K562 (cell line): Measurements from ENCODE around the gene MMP28. TPM values are rescaled to one million over a fixed set of nuclear protein-coding genes. Genes with fewer than 3 reads are reported as not detected.

Source experiments
- BACH1 ChIP-seq: fragments of 200-800 bp; sonication (Bioruptor generic); IDR thresholded peaks from 2 replicates; pipeline ENCODE4 v1.6.1; 2016; ENCODE audit warnings: missing genetic modification characterization, missing compliant biosample characterization
- ELF4 ChIP-seq: fragments of 450-650 bp; formaldehyde crosslinking; IDR thresholded peaks from 2 replicates; pipeline ENCODE4 v1.4.0; 2022; ENCODE audit warnings: missing genetic modification characterization
- KLF1 ChIP-seq: fragments of 450-650 bp; IDR thresholded peaks from 2 replicates; pipeline ENCODE4 v1.6.1; 2016; ENCODE audit warnings: missing genetic modification characterization, missing compliant biosample characterization
- MYBL2 ChIP-seq, 2 experiments: fragments of 450-650 bp in 1 of 2; sonication (generic) in 1 of 2; formaldehyde crosslinking in 1 of 2; IDR thresholded peaks; 2 replicates each; pipeline versions ENCODE4 v1.6.1 to v1.8.1; 2017 to 2022; ENCODE audit warnings: borderline replicate concordance in 1 of 2, inconsistent platforms in 1 of 2, low read depth in 1 of 2, mild to moderate bottlenecking in 1 of 2, missing genetic modification reagents in 1 of 2, moderate library complexity in 1 of 2
- PCBP2 ChIP-seq: fragments of 200-400 bp; formaldehyde crosslinking; IDR thresholded peaks from 2 replicates; pipeline ENCODE4 v1.6.1; 2018; ENCODE audit warnings: low read length, low read depth, mild to moderate bottlenecking, moderate library complexity; ENCODE audit not compliant: poor library complexity, severe bottlenecking
- PHB ChIP-seq: fragments of 250-450 bp; sonication (Bioruptor Pico); IDR thresholded peaks from 2 replicates; pipeline ENCODE4 v1.5.0; 2021
- PTRF ChIP-seq: fragments of 450-650 bp; IDR thresholded peaks from 2 replicates; pipeline ENCODE4 v1.6.1; 2016; ENCODE audit warnings: mild to moderate bottlenecking, missing genetic modification characterization, missing compliant biosample characterization
- RBM22 ChIP-seq: fragments of 200-400 bp; formaldehyde crosslinking; IDR thresholded peaks from 2 replicates; pipeline ENCODE4 v1.6.1; 2018; ENCODE audit warnings: low read length, low read depth; ENCODE audit not compliant: poor library complexity, severe bottlenecking
- SIX5 ChIP-seq, 2 experiments: IDR thresholded peaks; 2 replicates each; pipeline ENCODE4 v1.6.1; 2011; ENCODE audit warnings: low read length in 2 of 2, borderline replicate concordance in 1 of 2, low read depth in 1 of 2, mild to moderate bottlenecking in 1 of 2, moderate library complexity in 1 of 2; ENCODE audit not compliant: insufficient read depth in 1 of 2
- ZKSCAN8 ChIP-seq: fragments of 200-800 bp; sonication (Bioruptor generic); IDR thresholded peaks from 2 replicates; pipeline ENCODE4 v1.6.1; 2016; ENCODE audit warnings: missing genetic modification characterization, missing compliant biosample characterization
- ZNF3 ChIP-seq: fragments of 250-450 bp; sonication (Bioruptor Pico); IDR thresholded peaks from 2 replicates; pipeline ENCODE4 v1.5.0; 2021; ENCODE audit warnings: mild to moderate bottlenecking, moderate library complexity
- ZNF766 ChIP-seq: fragments of 200-800 bp; sonication (Bioruptor generic); conservative IDR thresholded peaks from 2 replicates; pipeline ENCODE4 v1.6.1; 2016; ENCODE audit warnings: missing genetic modification characterization, missing compliant biosample characterization
- ZSCAN29 ChIP-seq: fragments of 450-650 bp; IDR thresholded peaks from 2 replicates; pipeline ENCODE4 v1.6.1; 2017
- polyA plus RNA-seq, 8 experiments: library from polyadenylated mRNA; depleted of rRNA in 4 of 8; stranded (reverse) in 5 of 8; unstranded in 3 of 8; fragments of >200 nt; fragmentation: Nextera tagmentation in 2 of 8; fragmentation: Illumina TruSeq in 1 of 8; extraction: Ambion mirVana in 2 of 8; extraction: Trizol in 1 of 8; gene quantifications; 2 replicates each; pipeline versions ENCODE4 v1.2.1 to v1.2.3, GENCODE V29; 2011 to 2014; ENCODE audit warnings: inconsistent platforms in 1 of 8, missing spikeins in 1 of 8
- total RNA-seq, 7 experiments: library from RNA; depleted of rRNA in 6 of 7; stranded (reverse); fragments of >200 nt in 6 of 7; fragmentation: Illumina TruSeq in 2 of 7; extraction: Trizol in 2 of 7; gene quantifications; 2 replicates each; pipeline versions ENCODE4 v1.2.1 to v1.2.3, GENCODE V29; 2011 to 2021; ENCODE audit warnings: low replicate concordance in 1 of 7
- TF ChIP-seq, protein P1 (sequence below): fragments of 250-450 bp; sonication (Bioruptor Pico); IDR thresholded peaks from 2 replicates; pipeline ENCODE4 v1.9.0; 2021; ENCODE audit warnings: mild to moderate bottlenecking
- TF ChIP-seq, protein P2 (sequence below): sonication (generic); formaldehyde crosslinking; IDR thresholded peaks from 2 replicates; pipeline ENCODE4 v1.8.1; 2023; ENCODE audit warnings: mild to moderate bottlenecking, missing genetic modification reagents
- TF ChIP-seq, protein P3 (sequence below): fragments of 200-800 bp; sonication (Bioruptor generic); IDR thresholded peaks from 2 replicates; pipeline ENCODE4 v1.6.1; 2016; ENCODE audit warnings: missing genetic modification characterization, missing compliant biosample characterization
- TF ChIP-seq, protein P4 (sequence below): fragments of 450-650 bp; IDR thresholded peaks from 2 replicates; pipeline ENCODE4 v1.6.1; 2017; ENCODE audit warnings: mild to moderate bottlenecking, moderate library complexity

MMP28 gene
- total and polyA plus RNA-seq, 9 of the 15 experiments (the other 6 are each of a cell fraction or from before 2014, with no cell fraction given), result not detected

DNA sequence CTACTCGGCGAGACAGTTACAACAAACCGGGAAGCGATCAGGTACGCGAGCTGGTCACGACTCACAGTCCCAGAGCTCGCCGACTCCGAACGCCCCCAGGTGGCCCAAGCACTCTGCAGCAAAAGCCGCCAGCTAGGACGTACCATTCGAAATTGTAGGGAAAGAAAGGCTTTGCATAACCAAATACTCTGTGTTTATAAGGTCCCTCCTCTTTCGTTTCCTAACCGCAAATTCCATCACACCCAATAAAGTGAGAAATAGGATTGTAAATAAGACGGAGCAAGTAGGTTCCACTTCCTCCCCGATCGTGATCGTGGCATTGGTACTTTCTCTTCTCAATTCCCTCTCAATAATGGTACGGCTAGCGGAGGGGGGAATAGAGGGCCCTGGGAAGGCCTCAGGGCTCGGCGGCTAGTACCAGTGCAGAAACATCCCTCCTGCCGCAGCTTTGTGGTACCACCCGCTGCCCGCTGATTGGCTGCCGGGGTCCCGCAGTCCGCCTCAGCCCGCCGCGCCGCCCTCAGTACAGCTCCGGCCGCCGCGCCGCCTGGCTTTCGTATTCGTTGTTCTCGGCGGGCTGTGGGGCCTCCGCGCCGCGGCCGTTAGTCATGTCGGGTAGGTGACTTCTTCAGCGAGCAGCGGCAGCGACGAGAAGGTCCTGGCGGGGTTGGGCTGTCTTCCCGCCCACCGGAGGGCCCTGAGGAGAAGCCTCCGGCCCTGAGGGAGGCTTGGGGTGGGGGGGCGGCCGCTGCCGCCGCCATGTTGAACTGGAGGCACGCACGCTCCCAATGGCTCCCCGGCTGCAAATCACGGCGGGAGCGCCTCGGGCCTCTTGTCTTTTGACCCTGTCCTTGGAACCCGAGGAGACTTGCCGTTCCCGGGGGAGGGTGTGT, 13.8 kb upstream of the MMP28 start, which contains the start of gene TAF15 (continued):
- TF ChIP-seq RBM22 (peak; percentile 71), BACH1 (tag) (no peak), PCBP2 (no peak), PHB (CRISPR knock-in tag) (0 out of 2 replicates have a peak, but pooled peaks have one; percentile 57), ELF4 (CRISPR knock-in tag) (peak; percentile 55; the same call in 1 of the 2 replicates), ZNF766 (no peak), PTRF (tag) (no peak), SIX5 (IDR thresholded peaks at IDR 0.05; ENCODE audit: borderline replicate concordance in 1 of 2, insufficient read depth in 1 of 2, low read depth in 1 of 2, low read length in 2 of 2) (peak; percentile 36 to 50; a peak in 2 of 4 replicates), ZNF3 (no peak), ZSCAN29 (0 out of 2 replicates have a peak, but pooled peaks have one; percentile 29), ZKSCAN8 (no peak), MYBL2 (IDR thresholded peaks at IDR 0.05; ENCODE audit: low read depth) (peak; percentile 44), MYBL2 (CRISPR knock-in tag; IDR thresholded peaks at IDR 0.05; ENCODE audit: borderline replicate concordance) (no peak), KLF1 (tag) (no peak)
- TF ChIP-seq, protein P1, sequence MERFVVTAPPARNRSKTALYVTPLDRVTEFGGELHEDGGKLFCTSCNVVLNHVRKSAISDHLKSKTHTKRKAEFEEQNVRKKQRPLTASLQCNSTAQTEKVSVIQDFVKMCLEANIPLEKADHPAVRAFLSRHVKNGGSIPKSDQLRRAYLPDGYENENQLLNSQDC (CRISPR knock-in tag), result peak; percentile 67; the same call in 1 of the 2 replicates
- TF ChIP-seq, protein P2, sequence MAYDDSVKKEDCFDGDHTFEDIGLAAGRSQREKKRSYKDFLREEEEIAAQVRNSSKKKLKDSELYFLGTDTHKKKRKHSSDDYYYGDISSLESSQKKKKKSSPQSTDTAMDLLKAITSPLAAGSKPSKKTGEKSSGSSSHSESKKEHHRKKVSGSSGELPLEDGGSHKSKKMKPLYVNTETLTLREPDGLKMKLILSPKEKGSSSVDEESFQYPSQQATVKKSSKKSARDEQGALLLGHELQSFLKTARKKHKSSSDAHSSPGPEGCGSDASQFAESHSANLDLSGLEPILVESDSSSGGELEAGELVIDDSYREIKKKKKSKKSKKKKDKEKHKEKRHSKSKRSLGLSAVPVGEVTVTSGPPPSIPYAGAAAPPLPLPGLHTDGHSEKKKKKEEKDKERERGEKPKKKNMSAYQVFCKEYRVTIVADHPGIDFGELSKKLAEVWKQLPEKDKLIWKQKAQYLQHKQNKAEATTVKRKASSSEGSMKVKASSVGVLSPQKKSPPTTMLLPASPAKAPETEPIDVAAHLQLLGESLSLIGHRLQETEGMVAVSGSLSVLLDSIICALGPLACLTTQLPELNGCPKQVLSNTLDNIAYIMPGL (CRISPR knock-in tag), result 0 out of 2 replicates have a peak, but pooled peaks have one; percentile 22
- TF ChIP-seq, protein P3, sequence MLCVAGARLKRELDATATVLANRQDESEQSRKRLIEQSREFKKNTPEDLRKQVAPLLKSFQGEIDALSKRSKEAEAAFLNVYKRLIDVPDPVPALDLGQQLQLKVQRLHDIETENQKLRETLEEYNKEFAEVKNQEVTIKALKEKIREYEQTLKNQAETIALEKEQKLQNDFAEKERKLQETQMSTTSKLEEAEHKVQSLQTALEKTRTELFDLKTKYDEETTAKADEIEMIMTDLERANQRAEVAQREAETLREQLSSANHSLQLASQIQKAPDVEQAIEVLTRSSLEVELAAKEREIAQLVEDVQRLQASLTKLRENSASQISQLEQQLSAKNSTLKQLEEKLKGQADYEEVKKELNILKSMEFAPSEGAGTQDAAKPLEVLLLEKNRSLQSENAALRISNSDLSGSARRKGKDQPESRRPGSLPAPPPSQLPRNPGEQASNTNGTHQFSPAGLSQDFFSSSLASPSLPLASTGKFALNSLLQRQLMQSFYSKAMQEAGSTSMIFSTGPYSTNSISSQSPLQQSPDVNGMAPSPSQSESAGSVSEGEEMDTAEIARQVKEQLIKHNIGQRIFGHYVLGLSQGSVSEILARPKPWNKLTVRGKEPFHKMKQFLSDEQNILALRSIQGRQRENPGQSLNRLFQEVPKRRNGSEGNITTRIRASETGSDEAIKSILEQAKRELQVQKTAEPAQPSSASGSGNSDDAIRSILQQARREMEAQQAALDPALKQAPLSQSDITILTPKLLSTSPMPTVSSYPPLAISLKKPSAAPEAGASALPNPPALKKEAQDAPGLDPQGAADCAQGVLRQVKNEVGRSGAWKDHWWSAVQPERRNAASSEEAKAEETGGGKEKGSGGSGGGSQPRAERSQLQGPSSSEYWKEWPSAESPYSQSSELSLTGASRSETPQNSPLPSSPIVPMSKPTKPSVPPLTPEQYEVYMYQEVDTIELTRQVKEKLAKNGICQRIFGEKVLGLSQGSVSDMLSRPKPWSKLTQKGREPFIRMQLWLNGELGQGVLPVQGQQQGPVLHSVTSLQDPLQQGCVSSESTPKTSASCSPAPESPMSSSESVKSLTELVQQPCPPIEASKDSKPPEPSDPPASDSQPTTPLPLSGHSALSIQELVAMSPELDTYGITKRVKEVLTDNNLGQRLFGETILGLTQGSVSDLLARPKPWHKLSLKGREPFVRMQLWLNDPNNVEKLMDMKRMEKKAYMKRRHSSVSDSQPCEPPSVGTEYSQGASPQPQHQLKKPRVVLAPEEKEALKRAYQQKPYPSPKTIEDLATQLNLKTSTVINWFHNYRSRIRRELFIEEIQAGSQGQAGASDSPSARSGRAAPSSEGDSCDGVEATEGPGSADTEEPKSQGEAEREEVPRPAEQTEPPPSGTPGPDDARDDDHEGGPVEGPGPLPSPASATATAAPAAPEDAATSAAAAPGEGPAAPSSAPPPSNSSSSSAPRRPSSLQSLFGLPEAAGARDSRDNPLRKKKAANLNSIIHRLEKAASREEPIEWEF (CRISPR knock-in tag), result no peak
- TF ChIP-seq, protein P4, sequence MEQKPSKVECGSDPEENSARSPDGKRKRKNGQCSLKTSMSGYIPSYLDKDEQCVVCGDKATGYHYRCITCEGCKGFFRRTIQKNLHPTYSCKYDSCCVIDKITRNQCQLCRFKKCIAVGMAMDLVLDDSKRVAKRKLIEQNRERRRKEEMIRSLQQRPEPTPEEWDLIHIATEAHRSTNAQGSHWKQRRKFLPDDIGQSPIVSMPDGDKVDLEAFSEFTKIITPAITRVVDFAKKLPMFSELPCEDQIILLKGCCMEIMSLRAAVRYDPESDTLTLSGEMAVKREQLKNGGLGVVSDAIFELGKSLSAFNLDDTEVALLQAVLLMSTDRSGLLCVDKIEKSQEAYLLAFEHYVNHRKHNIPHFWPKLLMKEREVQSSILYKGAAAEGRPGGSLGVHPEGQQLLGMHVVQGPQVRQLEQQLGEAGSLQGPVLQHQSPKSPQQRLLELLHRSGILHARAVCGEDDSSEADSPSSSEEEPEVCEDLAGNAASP, result no peak
